ENCODE results near the gene LINC00237. TPM values are rescaled to one million over a fixed set of nuclear protein-coding genes. Genes with fewer than 3 reads are reported as not detected.
A peak's percentile ranks its signal among the peaks of the same experiment; 100 is the strongest.

LINC00237 gene
- total and polyA plus RNA-seq, 9 of the 15 experiments (the other 6 are each of a cell fraction or from before 2014, with no cell fraction given) = not detected

DNA sequence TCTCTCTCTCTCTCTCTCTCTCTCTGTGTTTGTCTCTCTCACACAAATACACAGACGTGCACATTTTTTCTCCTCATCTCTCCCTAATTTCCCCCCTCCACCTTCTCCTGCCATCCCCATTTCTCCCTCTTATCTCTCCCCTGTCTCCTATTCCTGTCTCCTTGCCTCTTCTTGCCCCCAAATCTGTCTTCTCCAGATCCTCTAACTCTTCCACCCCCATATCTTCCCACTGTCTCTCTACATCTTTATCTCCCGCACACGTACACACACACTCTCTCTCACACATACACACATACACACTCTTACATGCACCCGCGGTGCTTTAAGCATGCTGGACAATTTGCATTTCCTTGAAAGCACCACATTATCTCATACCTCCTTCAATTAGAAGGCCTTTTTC, 35.7 kb upstream of the LINC00237 start (continued):
- no peak for TF ChIP-seq SIX5 (IDR thresholded peaks at IDR 0.05; ENCODE audit: borderline replicate concordance in 1 of 2, insufficient read depth in 1 of 2, low read depth in 1 of 2, low read length in 2 of 2)
- TF ChIP-seq, protein P1, sequence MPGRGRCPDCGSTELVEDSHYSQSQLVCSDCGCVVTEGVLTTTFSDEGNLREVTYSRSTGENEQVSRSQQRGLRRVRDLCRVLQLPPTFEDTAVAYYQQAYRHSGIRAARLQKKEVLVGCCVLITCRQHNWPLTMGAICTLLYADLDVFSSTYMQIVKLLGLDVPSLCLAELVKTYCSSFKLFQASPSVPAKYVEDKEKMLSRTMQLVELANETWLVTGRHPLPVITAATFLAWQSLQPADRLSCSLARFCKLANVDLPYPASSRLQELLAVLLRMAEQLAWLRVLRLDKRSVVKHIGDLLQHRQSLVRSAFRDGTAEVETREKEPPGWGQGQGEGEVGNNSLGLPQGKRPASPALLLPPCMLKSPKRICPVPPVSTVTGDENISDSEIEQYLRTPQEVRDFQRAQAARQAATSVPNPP (IDR thresholded peaks at IDR 0.05; ENCODE audit: borderline replicate concordance, insufficient read depth, insufficient read length) = no peak
- TF ChIP-seq ZNF41 (CRISPR knock-in tag; conservative IDR thresholded peaks at IDR 0.05) = no peak
- TF ChIP-seq CREBBP (IDR thresholded peaks at IDR 0.05; ENCODE audit: low read depth, low read length) = no peak
- TF ChIP-seq ZNF584 (CRISPR knock-in tag; IDR thresholded peaks at IDR 0.05; ENCODE audit: low read depth) = no peak
- TF ChIP-seq, protein P2, sequence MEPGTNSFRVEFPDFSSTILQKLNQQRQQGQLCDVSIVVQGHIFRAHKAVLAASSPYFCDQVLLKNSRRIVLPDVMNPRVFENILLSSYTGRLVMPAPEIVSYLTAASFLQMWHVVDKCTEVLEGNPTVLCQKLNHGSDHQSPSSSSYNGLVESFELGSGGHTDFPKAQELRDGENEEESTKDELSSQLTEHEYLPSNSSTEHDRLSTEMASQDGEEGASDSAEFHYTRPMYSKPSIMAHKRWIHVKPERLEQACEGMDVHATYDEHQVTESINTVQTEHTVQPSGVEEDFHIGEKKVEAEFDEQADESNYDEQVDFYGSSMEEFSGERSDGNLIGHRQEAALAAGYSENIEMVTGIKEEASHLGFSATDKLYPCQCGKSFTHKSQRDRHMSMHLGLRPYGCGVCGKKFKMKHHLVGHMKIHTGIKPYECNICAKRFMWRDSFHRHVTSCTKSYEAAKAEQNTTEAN (CRISPR knock-in tag; IDR thresholded peaks at IDR 0.05) = no peak
- TF ChIP-seq DDX20 (tag; IDR thresholded peaks at IDR 0.05; ENCODE audit: low read depth) = no peak
- TF ChIP-seq, protein P3, sequence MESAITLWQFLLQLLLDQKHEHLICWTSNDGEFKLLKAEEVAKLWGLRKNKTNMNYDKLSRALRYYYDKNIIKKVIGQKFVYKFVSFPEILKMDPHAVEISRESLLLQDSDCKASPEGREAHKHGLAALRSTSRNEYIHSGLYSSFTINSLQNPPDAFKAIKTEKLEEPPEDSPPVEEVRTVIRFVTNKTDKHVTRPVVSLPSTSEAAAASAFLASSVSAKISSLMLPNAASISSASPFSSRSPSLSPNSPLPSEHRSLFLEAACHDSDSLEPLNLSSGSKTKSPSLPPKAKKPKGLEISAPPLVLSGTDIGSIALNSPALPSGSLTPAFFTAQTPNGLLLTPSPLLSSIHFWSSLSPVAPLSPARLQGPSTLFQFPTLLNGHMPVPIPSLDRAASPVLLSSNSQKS (CRISPR knock-in tag; IDR thresholded peaks at IDR 0.05) = no peak
- peak; percentile 84 for TF ChIP-seq DPF2 (IDR thresholded peaks at IDR 0.05)
- peak; percentile 45 for TF ChIP-seq SMARCE1 (IDR thresholded peaks at IDR 0.05)
- TF ChIP-seq ZNF436 (CRISPR knock-in tag; IDR thresholded peaks at IDR 0.05) = no peak
- TF ChIP-seq SMARCA4 (IDR thresholded peaks at IDR 0.05) = peak; percentile 75
- TF ChIP-seq ETV6 (IDR thresholded peaks at IDR 0.05; ENCODE audit: borderline replicate concordance in 1 of 2, low read depth in 2 of 2, low read length in 1 of 2) = no peak
- TF ChIP-seq ETV6 (CRISPR knock-in tag; IDR thresholded peaks at IDR 0.05; ENCODE audit: borderline replicate concordance) = no peak
- TF ChIP-seq, protein P4, sequence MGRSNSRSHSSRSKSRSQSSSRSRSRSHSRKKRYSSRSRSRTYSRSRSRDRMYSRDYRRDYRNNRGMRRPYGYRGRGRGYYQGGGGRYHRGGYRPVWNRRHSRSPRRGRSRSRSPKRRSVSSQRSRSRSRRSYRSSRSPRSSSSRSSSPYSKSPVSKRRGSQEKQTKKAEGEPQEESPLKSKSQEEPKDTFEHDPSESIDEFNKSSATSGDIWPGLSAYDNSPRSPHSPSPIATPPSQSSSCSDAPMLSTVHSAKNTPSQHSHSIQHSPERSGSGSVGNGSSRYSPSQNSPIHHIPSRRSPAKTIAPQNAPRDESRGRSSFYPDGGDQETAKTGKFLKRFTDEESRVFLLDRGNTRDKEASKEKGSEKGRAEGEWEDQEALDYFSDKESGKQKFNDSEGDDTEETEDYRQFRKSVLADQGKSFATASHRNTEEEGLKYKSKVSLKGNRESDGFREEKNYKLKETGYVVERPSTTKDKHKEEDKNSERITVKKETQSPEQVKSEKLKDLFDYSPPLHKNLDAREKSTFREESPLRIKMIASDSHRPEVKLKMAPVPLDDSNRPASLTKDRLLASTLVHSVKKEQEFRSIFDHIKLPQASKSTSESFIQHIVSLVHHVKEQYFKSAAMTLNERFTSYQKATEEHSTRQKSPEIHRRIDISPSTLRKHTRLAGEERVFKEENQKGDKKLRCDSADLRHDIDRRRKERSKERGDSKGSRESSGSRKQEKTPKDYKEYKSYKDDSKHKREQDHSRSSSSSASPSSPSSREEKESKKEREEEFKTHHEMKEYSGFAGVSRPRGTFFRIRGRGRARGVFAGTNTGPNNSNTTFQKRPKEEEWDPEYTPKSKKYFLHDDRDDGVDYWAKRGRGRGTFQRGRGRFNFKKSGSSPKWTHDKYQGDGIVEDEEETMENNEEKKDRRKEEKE (IDR thresholded peaks at IDR 0.05; ENCODE audit: borderline replicate concordance in 1 of 2, control insufficient read depth in 1 of 2, low read depth in 2 of 2, low read length in 1 of 2) = no peak
- peak; percentile 39 for TF ChIP-seq PHF20 (IDR thresholded peaks at IDR 0.05; ENCODE audit: partially characterized antibody)
- TF ChIP-seq, protein P5, sequence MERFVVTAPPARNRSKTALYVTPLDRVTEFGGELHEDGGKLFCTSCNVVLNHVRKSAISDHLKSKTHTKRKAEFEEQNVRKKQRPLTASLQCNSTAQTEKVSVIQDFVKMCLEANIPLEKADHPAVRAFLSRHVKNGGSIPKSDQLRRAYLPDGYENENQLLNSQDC (CRISPR knock-in tag; IDR thresholded peaks at IDR 0.05) = no peak
- no peak for TF ChIP-seq TARDBP (IDR thresholded peaks at IDR 0.05)
- TF ChIP-seq ZKSCAN3 (CRISPR knock-in tag; IDR thresholded peaks at IDR 0.05) = no peak
- TF ChIP-seq ZNF586 (CRISPR knock-in tag; conservative IDR thresholded peaks at IDR 0.05) = no peak
